A549 (cell line): Measurements from ENCODE around the gene CRYZ.

Experiments
- CTCF ChIP-seq: fragments of >200 bp; sonication (Bioruptor Twin); formaldehyde crosslinking; IDR thresholded peaks from 3 replicates; pipeline ENCODE4 v1.5.1; 2016
- ESRRA ChIP-seq: fragments of 150-350 bp; IDR thresholded peaks from 2 replicates; pipeline ENCODE4 v1.6.1; 2014; ENCODE audit warnings: mild to moderate bottlenecking, low read length, borderline replicate concordance
- PBX3 ChIP-seq: IDR thresholded peaks from 2 replicates; pipeline ENCODE4 v1.6.1; 2012
- RAD21 ChIP-seq, 2 experiments: fragments of >200 bp in 1 of 2; sonication (Bioruptor Twin) in 1 of 2; formaldehyde crosslinking in 1 of 2; IDR thresholded peaks in 1 of 2; conservative IDR thresholded peaks in 1 of 2; 2 replicates in 1 of 2; 3 replicates in 1 of 2; pipeline ENCODE4 v1.6.1; 2012 to 2018; ENCODE audit warnings: inconsistent platforms in 1 of 2

GRCh38 chr1:74773582-74773981 lies 40.7 kb upstream of the CRYZ start:
- TF ChIP-seq ESRRA (no peak), RAD21 (conservative IDR thresholded peaks at IDR 0.05 in 1 of 2, IDR thresholded peaks at IDR 0.05 in 1 of 2) (no peak), PBX3 (no peak), CTCF (no peak)
